K562 (cell line): ENCODE data around the gene CCDC187. TPM values are rescaled to one million over a fixed set of nuclear protein-coding genes. Genes with fewer than 3 reads are reported as not detected.
A peak's percentile ranks its signal among the peaks of the same experiment; 100 is the strongest.

Source experiments
- CBX3 ChIP-seq, 2 experiments: IDR thresholded peaks; 1 replicate in 1 of 2; 2 replicates in 1 of 2; pipeline ENCODE4 v1.6.1; 2012; ENCODE audit warnings: inconsistent platforms in 2 of 2, low read length in 2 of 2, borderline replicate concordance in 1 of 2, control low read depth in 1 of 2
- CEBPG ChIP-seq, 3 experiments: fragments of 200-800 bp in 1 of 3; sonication (Bioruptor generic) in 1 of 3; sonication (generic) in 1 of 3; formaldehyde crosslinking in 1 of 3; IDR thresholded peaks in 2 of 3; conservative IDR thresholded peaks in 1 of 3; 2 replicates each; pipeline versions ENCODE4 v1.6.1 to v1.8.0; 2016 to 2022; ENCODE audit warnings: missing compliant biosample characterization in 2 of 3, missing genetic modification characterization in 2 of 3, mild to moderate bottlenecking in 1 of 3, missing genetic modification reagents in 1 of 3
- CREB3L1 ChIP-seq: fragments of 450-650 bp; IDR thresholded peaks from 2 replicates; pipeline ENCODE4 v1.6.1; 2014; ENCODE audit warnings: low read depth, mild to moderate bottlenecking, moderate library complexity, borderline replicate concordance
- FOXP1 ChIP-seq: sonication (generic); formaldehyde crosslinking; IDR thresholded peaks from 2 replicates; pipeline ENCODE4 v1.8.0; 2022; ENCODE audit warnings: mild to moderate bottlenecking, missing genetic modification reagents
- FUS ChIP-seq: fragments of 200-400 bp; formaldehyde crosslinking; optimal IDR thresholded peaks from 2 replicates; pipeline ENCODE3; 2017; ENCODE audit warnings: low read depth, low read length
- JUNB ChIP-seq: fragments of 450-650 bp; formaldehyde crosslinking; conservative IDR thresholded peaks from 2 replicates; pipeline ENCODE4 v1.4.0; 2020; ENCODE audit warnings: mild to moderate bottlenecking
- LEF1 ChIP-seq: fragments of 450-650 bp; IDR thresholded peaks from 2 replicates; pipeline ENCODE4 v1.6.1; 2016; ENCODE audit warnings: mild to moderate bottlenecking
- MBD2 ChIP-seq: sonication (generic); IDR thresholded peaks from 2 replicates; pipeline ENCODE4 v1.6.1; 2016; ENCODE audit warnings: low read depth, borderline replicate concordance
- NR4A1 ChIP-seq, 2 experiments: fragments of 250-450 bp in 1 of 2; fragments of 450-650 bp in 1 of 2; sonication (Bioruptor Pico) in 1 of 2; IDR thresholded peaks; 2 replicates each; pipeline versions ENCODE4 v1.4.0 to v1.6.1; 2016 to 2020; ENCODE audit warnings: mild to moderate bottlenecking in 2 of 2, missing compliant biosample characterization in 1 of 2, missing genetic modification characterization in 1 of 2, moderate library complexity in 1 of 2
- POLR2G ChIP-seq: fragments of 200-400 bp; formaldehyde crosslinking; IDR thresholded peaks from 2 replicates; pipeline ENCODE4 v1.6.1; 2017; ENCODE audit warnings: low read depth, mild to moderate bottlenecking, antibody characterized with exemption, low read length, moderate library complexity
- PRDM10 ChIP-seq: fragments of 450-650 bp; IDR thresholded peaks from 2 replicates; pipeline ENCODE4 v1.6.1; 2018; ENCODE audit not compliant: partially characterized antibody
- PRMT5 ChIP-seq: sonication (generic); formaldehyde crosslinking; IDR thresholded peaks from 2 replicates; pipeline ENCODE4 v1.5.0; 2020; ENCODE audit warnings: missing genetic modification reagents
- YY1 ChIP-seq, 3 experiments: IDR thresholded peaks; 2 replicates each; pipeline ENCODE4 v1.6.1; 2011; ENCODE audit warnings: low read length in 2 of 3, mild to moderate bottlenecking in 2 of 3, moderate library complexity in 2 of 3, borderline replicate concordance in 1 of 3, control low read depth in 1 of 3, low read depth in 1 of 3; ENCODE audit not compliant: insufficient read depth in 3 of 3, insufficient replicate concordance in 2 of 3, control insufficient read depth in 1 of 3, insufficient read length in 1 of 3; ENCODE audit errors: extremely low read depth in 1 of 3
- ZC3H8 ChIP-seq: fragments of 450-650 bp; IDR thresholded peaks from 2 replicates; pipeline ENCODE4 v1.6.1; 2017
- ZEB2 ChIP-seq: fragments of 450-650 bp; IDR thresholded peaks from 2 replicates; pipeline ENCODE4 v1.6.1; 2016
- ZNF197 ChIP-seq: fragments of 200-800 bp; sonication (Bioruptor generic); IDR thresholded peaks from 2 replicates; pipeline ENCODE4 v1.6.1; 2016; ENCODE audit warnings: low read depth, missing genetic modification characterization, missing compliant biosample characterization
- ZNF263 ChIP-seq: sonication (generic); formaldehyde crosslinking; IDR thresholded peaks from 2 replicates; pipeline ENCODE4 v1.8.0; 2022; ENCODE audit warnings: mild to moderate bottlenecking, missing genetic modification reagents, borderline replicate concordance
- ZNF583 ChIP-seq: fragments of 250-450 bp; sonication (Bioruptor Pico); IDR thresholded peaks from 2 replicates; pipeline ENCODE4 v1.4.0; 2020
- ZNF785 ChIP-seq: fragments of 250-450 bp; sonication (Bioruptor Pico); IDR thresholded peaks from 2 replicates; pipeline ENCODE4 v1.4.0; 2020; ENCODE audit warnings: mild to moderate bottlenecking
- polyA plus RNA-seq, 8 experiments: library from polyadenylated mRNA; depleted of rRNA in 4 of 8; stranded (reverse) in 5 of 8; unstranded in 3 of 8; fragments of >200 nt; fragmentation: Nextera tagmentation in 2 of 8; fragmentation: Illumina TruSeq in 1 of 8; extraction: Ambion mirVana in 2 of 8; extraction: Trizol in 1 of 8; gene quantifications; 2 replicates each; pipeline versions ENCODE4 v1.2.1 to v1.2.3, GENCODE V29; 2011 to 2014; ENCODE audit warnings: inconsistent platforms in 1 of 8, missing spikeins in 1 of 8
- total RNA-seq, 7 experiments: library from RNA; depleted of rRNA in 6 of 7; stranded (reverse); fragments of >200 nt in 6 of 7; fragmentation: Illumina TruSeq in 2 of 7; extraction: Trizol in 2 of 7; gene quantifications; 2 replicates each; pipeline versions ENCODE4 v1.2.1 to v1.2.3, GENCODE V29; 2011 to 2021; ENCODE audit warnings: low replicate concordance in 1 of 7
- TF ChIP-seq, protein P1 (sequence below): fragments of 450-650 bp; conservative IDR thresholded peaks from 2 replicates; pipeline ENCODE4 v1.6.1; 2016; ENCODE audit warnings: missing genetic modification characterization, low read depth, mild to moderate bottlenecking, missing compliant biosample characterization, moderate library complexity

CCDC187 gene
- total and polyA plus RNA-seq, 9 of the 15 experiments (the other 6 are each of a cell fraction or from before 2014, with no cell fraction given): not detected

DNA sequence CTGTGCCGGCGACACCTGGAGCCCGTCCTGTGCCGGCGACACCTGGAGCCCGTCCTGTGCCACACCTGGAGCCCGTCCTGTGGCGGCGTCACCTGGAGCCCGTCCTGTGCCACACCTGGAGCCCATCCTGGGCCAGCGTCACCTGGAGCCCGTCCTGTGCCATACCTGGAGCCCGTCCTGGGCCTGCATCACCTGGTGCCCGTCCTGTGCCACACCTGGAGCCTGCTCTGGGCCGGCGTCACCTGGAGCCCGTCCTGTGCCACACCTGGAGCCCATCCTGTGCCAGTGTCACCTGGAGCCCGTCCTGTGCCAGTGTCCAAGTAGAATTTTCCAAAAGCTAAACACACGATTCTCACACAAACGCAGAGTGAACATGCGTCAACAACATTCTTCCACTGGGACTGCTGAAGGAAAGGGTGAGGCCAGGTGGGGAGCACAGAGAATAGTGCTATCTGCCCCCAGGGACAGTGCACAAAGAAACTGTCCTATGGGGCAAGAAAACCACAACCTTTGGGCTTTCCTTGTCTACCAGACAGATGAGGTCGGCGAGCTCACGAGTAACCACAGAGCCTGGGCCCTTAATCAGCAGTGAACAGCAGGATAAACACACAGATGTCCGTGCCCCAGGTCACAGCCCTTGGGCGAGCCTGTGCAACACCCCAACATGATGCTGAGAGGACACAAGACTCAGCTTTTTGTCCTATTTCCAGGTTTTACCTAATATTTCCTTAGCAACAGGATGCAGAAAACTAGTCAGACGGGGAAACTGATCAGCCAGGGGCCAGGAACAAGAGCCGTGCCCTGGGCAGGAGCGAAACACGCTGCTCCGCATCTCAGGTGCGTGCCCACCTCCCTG lies 66.2 kb downstream of the CCDC187 start (continued):
- TF ChIP-seq PRDM10 (peak; percentile 49), CBX3 (IDR thresholded peaks at IDR 0.05; ENCODE audit: borderline replicate concordance in 1 of 2, low read length in 2 of 2) (0 out of 3 replicates have a peak, but pooled peaks of 1 of the 2 experiments have one; percentile 57), FUS (no peak), ZNF583 (0 out of 2 replicates have a peak, but pooled peaks have one; percentile 61), POLR2G (no peak; the same call in none of the 2 replicates), NR4A1 (CRISPR knock-in tag; IDR thresholded peaks at IDR 0.05) (no peak), NR4A1 (tag; IDR thresholded peaks at IDR 0.05) (no peak), LEF1 (no peak), MBD2 (0 out of 2 replicates have a peak, but pooled peaks have one; percentile 45), ZC3H8 (no peak), PRMT5 (CRISPR knock-in tag) (no peak), CREB3L1 (no peak), ZNF263 (peak; percentile 82), JUNB (CRISPR knock-in tag) (no peak), YY1 (IDR thresholded peaks at IDR 0.05; ENCODE audit: borderline replicate concordance in 1 of 3, control insufficient read depth in 1 of 3, extremely low read depth in 1 of 3, insufficient read depth in 3 of 3, insufficient read length in 1 of 3, insufficient replicate concordance in 2 of 3, low read depth in 1 of 3, low read length in 2 of 3) (no peak), ZNF785 (CRISPR knock-in tag) (no peak), ZEB2 (peak; percentile 71; the same call in 1 of the 2 replicates), CEBPG (CRISPR knock-in tag; IDR thresholded peaks at IDR 0.05) (peak; percentile 61; the same call in 1 of the 2 replicates), CEBPG (tag; conservative IDR thresholded peaks at IDR 0.05 in 1 of 2, IDR thresholded peaks at IDR 0.05 in 1 of 2) (0 out of 4 replicates have a peak, but pooled peaks of 1 of the 2 experiments have one; percentile 15), ZNF197 (no peak), FOXP1 (CRISPR knock-in tag) (no peak)
- TF ChIP-seq, protein P1, sequence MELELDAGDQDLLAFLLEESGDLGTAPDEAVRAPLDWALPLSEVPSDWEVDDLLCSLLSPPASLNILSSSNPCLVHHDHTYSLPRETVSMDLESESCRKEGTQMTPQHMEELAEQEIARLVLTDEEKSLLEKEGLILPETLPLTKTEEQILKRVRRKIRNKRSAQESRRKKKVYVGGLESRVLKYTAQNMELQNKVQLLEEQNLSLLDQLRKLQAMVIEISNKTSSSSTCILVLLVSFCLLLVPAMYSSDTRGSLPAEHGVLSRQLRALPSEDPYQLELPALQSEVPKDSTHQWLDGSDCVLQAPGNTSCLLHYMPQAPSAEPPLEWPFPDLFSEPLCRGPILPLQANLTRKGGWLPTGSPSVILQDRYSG (tag): no peak
